ENCODE measurements around the gene ADCY4. TPM values are rescaled to one million over a fixed set of nuclear protein-coding genes. Genes with fewer than 3 reads are reported as not detected.

The ADCY4 gene
- total and polyA plus RNA-seq, 2 of the 13 experiments (the other 11 are each of a cell fraction or from before 2014, with no cell fraction given): 0.03 TPM; not detected in 1

- TF ChIP-seq PBX3 (CRISPR knock-in tag; IDR thresholded peaks at IDR 0.05; ENCODE audit: borderline replicate concordance) (no peak), MLLT10 (CRISPR knock-in tag; IDR thresholded peaks at IDR 0.05) (no peak), SMAD1 (CRISPR knock-in tag; IDR thresholded peaks at IDR 0.05; ENCODE audit: borderline replicate concordance, low read depth) (peak; percentile 95; the same call in 1 of the 2 replicates), IRF2 (CRISPR knock-in tag; IDR thresholded peaks at IDR 0.05) (peak; percentile 71), ZNF20 (CRISPR knock-in tag; IDR thresholded peaks at IDR 0.05) (no peak), ZBTB10 (CRISPR knock-in tag; IDR thresholded peaks at IDR 0.05; ENCODE audit: borderline replicate concordance) (no peak), AKAP8 (CRISPR knock-in tag; IDR thresholded peaks at IDR 0.05) (peak; percentile 81), ZNF264 (CRISPR knock-in tag; IDR thresholded peaks at IDR 0.05) (no peak), ZNF687 (CRISPR knock-in tag; IDR thresholded peaks at IDR 0.05) (peak; percentile 99), EHMT2 (IDR thresholded peaks at IDR 0.05; ENCODE audit: borderline replicate concordance, low read depth, low read length) (no peak), ZNF350 (CRISPR knock-in tag; IDR thresholded peaks at IDR 0.05; ENCODE audit: borderline replicate concordance, low read depth) (peak; percentile 99), ADNP (CRISPR knock-in tag; IDR thresholded peaks at IDR 0.05) (no peak), ZNF484 (CRISPR knock-in tag; IDR thresholded peaks at IDR 0.05; ENCODE audit: borderline replicate concordance, low read depth) (peak; percentile 81; the same call in 1 of the 2 replicates), SIN3B (IDR thresholded peaks at IDR 0.05; ENCODE audit: low read length) (no peak), ZZZ3 (CRISPR knock-in tag; IDR thresholded peaks at IDR 0.05; ENCODE audit: borderline replicate concordance) (peak; percentile 93; the same call in 1 of the 2 replicates), ZC3H13 (CRISPR knock-in tag; IDR thresholded peaks at IDR 0.05) (peak; percentile 98), SUZ12 (IDR thresholded peaks at IDR 0.05; ENCODE audit: low read depth, low read length) (no peak), RBM39 (IDR thresholded peaks at IDR 0.05; ENCODE audit: low read depth, low read length, poor library complexity, severe bottlenecking) (peak; percentile 17), ZFP37 (CRISPR knock-in tag; IDR thresholded peaks at IDR 0.05; ENCODE audit: borderline replicate concordance) (no peak), ZSCAN31 (CRISPR knock-in tag; IDR thresholded peaks at IDR 0.05; ENCODE audit: low read depth) (peak; percentile 99), ZNF333 (CRISPR knock-in tag; IDR thresholded peaks at IDR 0.05; ENCODE audit: borderline replicate concordance) (peak; percentile 96), NFE2L1 (CRISPR knock-in tag; IDR thresholded peaks at IDR 0.05; ENCODE audit: borderline replicate concordance) (peak; percentile 85; the same call in 1 of the 2 replicates)
These were observed 2.4 kb downstream of the ADCY4 start (continued) for GRCh38 chr14:24332268-24332993.

Data from HepG2 (cell line).